HEK293T (cell line): ENCODE measurements around the gene PRRC2C.

Experiments
- CTCF ChIA-PET: fragments of 350-600 bp; formaldehyde crosslinking; extraction: SDS; loops from one replicate; lab custom pipeline; 2021; ENCODE audit warnings: antibody characterized with exemption, inconsistent platforms; lab: Yijun Ruan, JAX
- POLR2A ChIA-PET: fragments of 350-600 bp; formaldehyde crosslinking; extraction: SDS; loops from one replicate; lab custom pipeline; 2020; ENCODE audit warnings: antibody characterized with exemption, inconsistent platforms; lab: Yijun Ruan, JAX
- DNase-seq: peaks from one replicate; pipeline ENCODE4 v3.0.0; 2012; ENCODE audit warnings: mixed read lengths; ENCODE audit errors: extremely low spot score
- ARNT ChIP-seq: fragments of 450-650 bp; IDR thresholded peaks from 2 replicates; pipeline ENCODE4 v1.6.1; 2017; ENCODE audit warnings: mild to moderate bottlenecking
- BHLHE40 ChIP-seq: fragments of 450-650 bp; IDR thresholded peaks from 2 replicates; pipeline ENCODE4 v1.6.1; 2016; ENCODE audit warnings: mild to moderate bottlenecking, moderate library complexity, borderline replicate concordance
- CTBP1 ChIP-seq: fragments of 450-650 bp; IDR thresholded peaks from 2 replicates; pipeline ENCODE4 v1.6.1; 2016; ENCODE audit warnings: borderline replicate concordance
- ELF4 ChIP-seq: fragments of 450-650 bp; IDR thresholded peaks from 2 replicates; pipeline ENCODE4 v1.6.1; 2017; ENCODE audit warnings: antibody characterized with exemption
- FOXA1 ChIP-seq: fragments of 450-650 bp; IDR thresholded peaks from 2 replicates; pipeline ENCODE4 v1.6.1; 2016; ENCODE audit warnings: mild to moderate bottlenecking
- FOXK2 ChIP-seq: fragments of 450-650 bp; IDR thresholded peaks from 2 replicates; pipeline ENCODE4 v1.6.1; 2016; ENCODE audit warnings: mild to moderate bottlenecking
- FOXM1 ChIP-seq: fragments of 450-650 bp; IDR thresholded peaks from 2 replicates; pipeline ENCODE4 v1.6.1; 2017; ENCODE audit warnings: mild to moderate bottlenecking, borderline replicate concordance
- HDGF ChIP-seq: fragments of 450-650 bp; IDR thresholded peaks from 2 replicates; pipeline ENCODE4 v1.6.1; 2017; ENCODE audit warnings: antibody characterized with exemption, borderline replicate concordance
- L3MBTL2 ChIP-seq: fragments of 450-650 bp; conservative IDR thresholded peaks from 2 replicates; pipeline ENCODE4 v1.6.1; 2016; ENCODE audit warnings: mild to moderate bottlenecking
- LEF1 ChIP-seq: fragments of 450-650 bp; IDR thresholded peaks from 2 replicates; pipeline ENCODE4 v1.6.1; 2017; ENCODE audit warnings: mild to moderate bottlenecking, borderline replicate concordance
- NFRKB ChIP-seq: fragments of 450-650 bp; IDR thresholded peaks from 2 replicates; pipeline ENCODE4 v1.6.1; 2016; ENCODE audit warnings: mild to moderate bottlenecking, moderate library complexity
- PKNOX1 ChIP-seq: fragments of 450-650 bp; IDR thresholded peaks from 2 replicates; pipeline ENCODE4 v1.6.1; 2016
- SP1 ChIP-seq: fragments of 450-650 bp; IDR thresholded peaks from 2 replicates; pipeline ENCODE4 v1.6.1; 2017
- SUZ12 ChIP-seq: fragments of 450-650 bp; IDR thresholded peaks from 2 replicates; pipeline ENCODE4 v1.6.1; 2016; ENCODE audit warnings: mild to moderate bottlenecking
- TARDBP ChIP-seq: fragments of 450-650 bp; IDR thresholded peaks from 2 replicates; pipeline ENCODE4 v1.6.1; 2016
- ZNF384 ChIP-seq: fragments of 450-650 bp; IDR thresholded peaks from 2 replicates; pipeline ENCODE4 v1.6.1; 2016

Gene PRRC2C

GRCh38 chr1:171476829-171477228 lies 8.5 kb upstream of the PRRC2C start:
- DNase-seq = no peak
- ChIA-PET POLR2A (no interaction called here), CTCF (no interaction called here)
- TF ChIP-seq PKNOX1 (no peak), NFRKB (no peak), TARDBP (no peak), CTBP1 (no peak), SP1 (no peak), ARNT (no peak), SUZ12 (no peak), FOXK2 (no peak)

- CTCF ChIA-PET = no interaction called here
- no peak for DNase-seq
- POLR2A ChIA-PET = no interaction called here
- no peak for TF ChIP-seq ARNT
- TF ChIP-seq L3MBTL2 = no peak
- no peak for TF ChIP-seq ELF4
- TF ChIP-seq FOXM1 = no peak
- TF ChIP-seq TARDBP = no peak
- TF ChIP-seq SUZ12 = no peak
- TF ChIP-seq ZNF384 = no peak
- no peak for TF ChIP-seq LEF1
- TF ChIP-seq CTBP1 = no peak
- no peak for TF ChIP-seq FOXK2
- TF ChIP-seq FOXA1 = no peak
- TF ChIP-seq NFRKB = no peak
- TF ChIP-seq HDGF = no peak
- TF ChIP-seq SP1 = no peak
- TF ChIP-seq BHLHE40 = no peak
- no peak for TF ChIP-seq PKNOX1
Observed at GRCh38 chr1:171477804-171478203, 7.5 kb upstream of the PRRC2C start.

- peak; percentile 16 for DNase-seq
- TF ChIP-seq HDGF (no peak), PKNOX1 (peak; percentile 1; the same call in 1 of the 2 replicates)
- CTCF ChIA-PET = no interaction called here
- POLR2A ChIA-PET = interaction anchor here (0.8 kb wide), 1 partner anchor 81 kb away, joined by 3 read pairs; no protein-coding TSS in a partner anchor
Observed at GRCh38 chr1:171480035-171480434, 5.3 kb upstream of the PRRC2C start.

DNA sequence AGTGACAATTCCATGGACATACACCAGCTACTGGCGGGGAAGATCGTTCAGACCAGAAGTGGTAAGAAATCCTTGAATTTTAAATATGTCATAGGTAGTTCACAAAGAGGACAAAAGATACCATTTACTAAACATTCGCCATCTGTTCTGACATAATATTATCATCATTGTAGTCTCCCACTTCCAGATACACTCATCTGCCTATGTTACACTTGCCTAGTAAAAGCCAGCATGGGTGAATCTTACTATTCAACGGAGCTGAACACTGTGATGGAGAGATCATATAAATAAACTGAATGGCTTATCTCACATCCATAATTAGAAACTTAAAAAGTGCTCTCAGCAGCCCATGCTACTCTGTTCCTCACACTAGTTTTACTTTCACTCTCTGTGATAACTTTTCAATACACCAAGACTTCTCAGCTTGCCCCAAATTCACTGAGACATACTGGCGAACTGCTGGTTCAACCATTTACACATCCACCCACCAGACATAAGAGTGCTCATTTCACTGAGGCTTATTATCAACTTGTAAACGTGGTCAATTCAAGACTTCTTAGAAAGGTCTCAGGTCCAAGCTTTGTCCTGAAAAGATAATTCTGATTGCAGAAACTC lies 463 bp upstream of the PRRC2C start:
- POLR2A ChIA-PET = interaction anchor here (0.7 to 1.6 kb wide), 6 partner anchors 13 to 297 kb away, joined by 3 to 7 read pairs (median 4); partner anchors contain the start of genes METTL13 and VAMP4
- TF ChIP-seq BHLHE40 (no peak), LEF1 (no peak), SUZ12 (no peak), ARNT (no peak), PKNOX1 (no peak), ELF4 (0 out of 2 replicates have a peak, but pooled peaks have one; percentile 13), L3MBTL2 (no peak), CTBP1 (no peak), FOXK2 (no peak)
- CTCF ChIA-PET = interaction anchor here (0.7 to 1.5 kb wide), 5 partner anchors 10 to 262 kb away, joined by 3 to 4 read pairs (median 3); no protein-coding TSS in a partner anchor
- no peak for DNase-seq

DNA sequence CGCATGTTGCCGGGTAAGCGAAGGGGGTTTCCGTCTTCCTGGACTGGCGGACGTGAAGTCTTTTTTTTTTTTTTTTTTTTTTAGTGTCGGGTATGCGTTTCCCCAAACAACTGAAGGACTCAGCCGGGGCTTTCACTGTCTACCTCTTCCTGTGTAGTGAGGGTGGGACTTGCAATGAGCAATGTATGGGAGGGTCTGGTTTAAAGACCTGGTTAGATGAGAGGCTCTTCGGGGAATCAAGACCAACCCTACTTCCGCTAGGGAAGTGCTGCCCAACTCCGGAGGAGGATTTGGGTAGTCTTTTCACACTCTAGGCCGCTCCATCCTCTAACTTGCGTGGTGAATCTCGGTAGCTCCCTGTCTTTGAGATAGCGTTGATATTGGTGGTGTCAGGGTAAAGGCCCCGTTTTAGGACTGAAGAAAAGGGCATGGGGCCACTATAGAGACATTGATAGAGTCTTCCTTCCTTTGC lies 754 bp downstream of the PRRC2C start:
- DNase-seq = peak; percentile 46
- ChIA-PET POLR2A (interaction anchor here (1.2 to 1.6 kb wide), 2 partner anchors 23 to 295 kb away, joined by 3 to 6 read pairs; partner anchors contain the start of gene METTL13), CTCF (interaction anchor here (0.5 to 0.6 kb wide), 2 partner anchors 12 to 23 kb away, joined by 3 read pairs; no protein-coding TSS in a partner anchor)
- TF ChIP-seq FOXA1 (no peak), SUZ12 (no peak), PKNOX1 (no peak), TARDBP (no peak), NFRKB (no peak), ARNT (no peak), FOXK2 (no peak), BHLHE40 (no peak), L3MBTL2 (no peak), SP1 (no peak), LEF1 (no peak), CTBP1 (no peak), FOXM1 (no peak), ZNF384 (no peak; the same call in 1 of the 2 replicates), HDGF (no peak)
